HFFc6 (cell line): ENCODE measurements around the gene CPEB1. TPM values are rescaled to one million over a fixed set of nuclear protein-coding genes. Genes with fewer than 3 reads are reported as not detected.
A peak's percentile ranks its signal among the peaks of the same experiment; 100 is the strongest.

Source experiments
- DNase-seq: peaks from one replicate; pipeline ENCODE4 v3.0.0-alpha.2; 2018
- H3K27ac Mint-ChIP-seq: 2 replicates; pipeline ENCODE4 v1.8.0; 2020; ENCODE audit warnings: mild to moderate bottlenecking, mixed read lengths
- H3K27me3 Mint-ChIP-seq: 2 replicates; pipeline ENCODE4 v1.8.0; 2021; ENCODE audit warnings: mild to moderate bottlenecking, moderate library complexity, mixed read lengths; ENCODE audit not compliant: insufficient read depth
- H3K36me3 Mint-ChIP-seq: 2 replicates; pipeline ENCODE4 v1.8.0; 2021; ENCODE audit warnings: low read depth, mixed read lengths
- H3K4me1 Mint-ChIP-seq: 2 replicates; pipeline ENCODE4 v1.8.0; 2020; ENCODE audit warnings: low read depth, mixed read lengths
- H3K4me3 Mint-ChIP-seq: 2 replicates; pipeline ENCODE4 v1.8.0; 2020; ENCODE audit warnings: mild to moderate bottlenecking, moderate library complexity, mixed read lengths
- H3K9me3 Mint-ChIP-seq: 2 replicates; pipeline ENCODE4 v1.8.0; 2020; ENCODE audit warnings: mild to moderate bottlenecking, mixed read lengths
- CTCF ChIP-seq: fragments of 200-600 bp; sonication (generic); IDR thresholded peaks from 2 replicates; pipeline ENCODE4 v1.5.0; 2021; ENCODE audit warnings: antibody characterized with exemption, mild to moderate bottlenecking
- total RNA-seq, 6 experiments: library from RNA; stranded (reverse); fragmentation: NEBNext Ultra II Directional; extraction: Animal tissue kit (Norgen Biotek cat#: 25700); gene quantifications; 2 replicates in 1 of 6; 3 replicates in 5 of 6; pipeline ENCODE4 v1.2.3, GENCODE V29; 2021

The CPEB1 gene
- total RNA-seq, 6 experiments from 2014 or later, result 4.3 to 6.8 (median 5.6) TPM

GRCh38 chr15:82540055-82540983, 106.8 kb downstream of the CPEB1 start, which contains the start of gene RPS17:
RPS17 (minus strand) TSS chr15:82540457; CDS start chr15:82540428, 29 bp downstream.
- H3K36me3 Mint-ChIP-seq, result peaks cover 52% of the 10 kb centered on the region
- DNase-seq, result peak; percentile 92
- peaks cover 49% of the 10 kb centered on the region for H3K4me1 Mint-ChIP-seq
- peak within 1 kb of the TSS; percentile 98 for H3K27ac Mint-ChIP-seq
- peak; percentile 100 for TF ChIP-seq CTCF
- H3K27me3 Mint-ChIP-seq, result peaks cover 13% of the 10 kb centered on the region
- peak within 1 kb of the TSS; percentile 100 for H3K4me3 Mint-ChIP-seq
- H3K9me3 Mint-ChIP-seq, result no peaks in the 10 kb centered on the region

GRCh38 chr15:82539691-82540054, 107.5 kb downstream of the CPEB1 start:
- H3K4me3 Mint-ChIP-seq, result peak overlapping the region; percentile 100
- H3K27me3 Mint-ChIP-seq, result peaks cover 13% of the 10 kb centered on the region
- H3K36me3 Mint-ChIP-seq, result peaks cover 58% of the 10 kb centered on the region
- no peak for TF ChIP-seq CTCF
- no peaks in the 10 kb centered on the region for H3K9me3 Mint-ChIP-seq
- H3K4me1 Mint-ChIP-seq, result peaks cover 49% of the 10 kb centered on the region
- no peak for DNase-seq
- peak overlapping the region; percentile 98 for H3K27ac Mint-ChIP-seq

GRCh38 chr15:82538961-82539690, 108.0 kb downstream of the CPEB1 start:
- Mint-ChIP-seq H3K27ac (peak overlapping the region; percentile 98), H3K36me3 (peaks cover 63% of the 10 kb centered on the region), H3K9me3 (no peaks in the 10 kb centered on the region), H3K27me3 (peaks cover 12% of the 10 kb centered on the region), H3K4me1 (peaks cover 49% of the 10 kb centered on the region), H3K4me3 (peak overlapping the region; percentile 100)
- DNase-seq, result no peak
- no peak for TF ChIP-seq CTCF

- no peak for TF ChIP-seq CTCF
- H3K36me3 Mint-ChIP-seq, result peaks cover 68% of the 10 kb centered on the region
- peak overlapping the region; percentile 100 for H3K4me3 Mint-ChIP-seq
- H3K27ac Mint-ChIP-seq, result peak overlapping the region; percentile 65
- no peaks in the 10 kb centered on the region for H3K9me3 Mint-ChIP-seq
- peaks cover 12% of the 10 kb centered on the region for H3K27me3 Mint-ChIP-seq
- H3K4me1 Mint-ChIP-seq, result peaks cover 38% of the 10 kb centered on the region
- DNase-seq, result no peak
These were observed 109.7 kb downstream of the CPEB1 start for GRCh38 chr15:82537351-82537908.
